Gastrocnemius medialis (tissue), 4 donors: ENCODE measurements around the gene C2CD4B. TPM values are rescaled to one million over a fixed set of nuclear protein-coding genes. Genes with fewer than 3 reads are reported as not detected.

Experiments used
- total RNA-seq, 4 donors: library from RNA; depleted of rRNA; stranded (reverse); fragments of >200 nt; gene quantifications; one replicate each; pipeline versions ENCODE4 v1.1.0 to v1.2.3, GENCODE V29; 2016

The C2CD4B gene
- total RNA-seq, 4 donors from 2014 or later, result 1.5 to 3.2 (median 2.2) TPM

Other genes starting within 250 kb of the C2CD4B start
- 10 to 100 TPM; 27.6 to 79.6 (median 30.5) TPM for gene VPS13C, start 104.8 kb downstream of the C2CD4B start, total RNA-seq
- under 1 TPM in 3 of 4 donors, not detected in 1; 0.23 to 0.66 (median 0.47) TPM for gene C2CD4A, start 98.3 kb downstream of the C2CD4B start, total RNA-seq
- 10 to 100 TPM in 3 of 4 donors, 1 to 10 TPM in 1; 7.4 to 46.0 (median 11.4) TPM for gene TLN2, start 225.3 kb upstream of the C2CD4B start, total RNA-seq